Measurements from ENCODE around the gene PDE10A. TPM values are rescaled to one million over a fixed set of nuclear protein-coding genes. Genes with fewer than 3 reads are reported as not detected.

PDE10A gene
- total and polyA plus RNA-seq, 2 of the 13 experiments (the other 11 are each of a cell fraction or from before 2014, with no cell fraction given): not detected

Small RNA genes within 50 kb of the gene (small RNA-seq; reads per million reads assigned to genes)
- 0 reads per million in 3 experiments for gene RNA5SP226 (ENCODE audit: insufficient read depth in 2 of 3, insufficient read length in 3 of 3, low read depth in 2 of 3, low replicate concordance in 1 of 3)

Measured in HepG2 (cell line).